Nephron progenitor cell (in vitro differentiated cells): ENCODE data around the gene SLC5A6.
A peak's percentile ranks its signal among the peaks of the same experiment; 100 is the strongest.

ENCODE experiments used
- DNase-seq: peaks from one replicate; pipeline ENCODE4 v3.0.0; 2021
- H3K27ac Mint-ChIP-seq: 2 replicates; pipeline ENCODE4 v1.8.0; 2021; ENCODE audit warnings: mild to moderate bottlenecking, moderate library complexity, mixed read lengths
- H3K27me3 Mint-ChIP-seq: 2 replicates; pipeline ENCODE4 v1.8.0; 2021; ENCODE audit warnings: mild to moderate bottlenecking, low read depth, mixed read lengths; ENCODE audit not compliant: poor library complexity
- H3K36me3 Mint-ChIP-seq: 2 replicates; pipeline ENCODE4 v1.8.0; 2021; ENCODE audit warnings: low read depth, mixed read lengths
- H3K4me1 Mint-ChIP-seq: 2 replicates; pipeline ENCODE4 v1.8.0; 2021; ENCODE audit warnings: mixed read lengths
- H3K4me3 Mint-ChIP-seq: 2 replicates; pipeline ENCODE4 v1.8.0; 2021; ENCODE audit warnings: mild to moderate bottlenecking, moderate library complexity, mixed read lengths
- H3K9me3 Mint-ChIP-seq: 2 replicates; pipeline ENCODE4 v1.8.0; 2021; ENCODE audit warnings: mild to moderate bottlenecking, moderate library complexity, mixed read lengths
- TF ChIP-seq, protein P1 (sequence below): fragments of 200-600 bp; sonication (generic); IDR thresholded peaks from 2 replicates; pipeline ENCODE4 v1.5.0; 2021; ENCODE audit warnings: antibody characterized with exemption

Gene SLC5A6

DNA sequence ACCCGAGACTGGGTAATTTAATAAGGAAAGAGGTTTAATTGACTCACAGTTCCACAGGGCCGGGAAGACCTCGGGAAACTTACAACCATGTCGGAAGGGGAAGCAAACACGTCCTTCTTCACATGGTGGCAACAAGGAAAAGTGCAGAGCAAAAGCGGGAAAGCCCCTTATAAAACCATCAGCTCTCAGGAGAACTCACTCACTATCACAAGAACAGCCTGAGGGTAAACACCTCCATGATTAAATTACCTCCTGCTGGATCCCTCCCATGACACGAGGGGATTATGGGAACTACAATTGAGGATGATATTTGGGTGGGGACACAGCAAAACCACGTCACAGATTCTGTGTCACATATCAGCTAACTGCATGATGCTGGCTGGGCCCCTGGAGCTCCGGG is 51.9 kb downstream of the SLC5A6 start:
- H3K36me3 Mint-ChIP-seq: no peaks in the 10 kb centered on the region
- peaks cover 20% of the 10 kb centered on the region for H3K4me1 Mint-ChIP-seq
- DNase-seq: no peak
- no peaks in the 10 kb centered on the region for H3K9me3 Mint-ChIP-seq
- H3K27ac Mint-ChIP-seq: no peak overlapping the region
- H3K27me3 Mint-ChIP-seq: peaks cover 2% of the 10 kb centered on the region
- TF ChIP-seq, protein P1, sequence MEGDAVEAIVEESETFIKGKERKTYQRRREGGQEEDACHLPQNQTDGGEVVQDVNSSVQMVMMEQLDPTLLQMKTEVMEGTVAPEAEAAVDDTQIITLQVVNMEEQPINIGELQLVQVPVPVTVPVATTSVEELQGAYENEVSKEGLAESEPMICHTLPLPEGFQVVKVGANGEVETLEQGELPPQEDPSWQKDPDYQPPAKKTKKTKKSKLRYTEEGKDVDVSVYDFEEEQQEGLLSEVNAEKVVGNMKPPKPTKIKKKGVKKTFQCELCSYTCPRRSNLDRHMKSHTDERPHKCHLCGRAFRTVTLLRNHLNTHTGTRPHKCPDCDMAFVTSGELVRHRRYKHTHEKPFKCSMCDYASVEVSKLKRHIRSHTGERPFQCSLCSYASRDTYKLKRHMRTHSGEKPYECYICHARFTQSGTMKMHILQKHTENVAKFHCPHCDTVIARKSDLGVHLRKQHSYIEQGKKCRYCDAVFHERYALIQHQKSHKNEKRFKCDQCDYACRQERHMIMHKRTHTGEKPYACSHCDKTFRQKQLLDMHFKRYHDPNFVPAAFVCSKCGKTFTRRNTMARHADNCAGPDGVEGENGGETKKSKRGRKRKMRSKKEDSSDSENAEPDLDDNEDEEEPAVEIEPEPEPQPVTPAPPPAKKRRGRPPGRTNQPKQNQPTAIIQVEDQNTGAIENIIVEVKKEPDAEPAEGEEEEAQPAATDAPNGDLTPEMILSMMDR: no peak
- no peak overlapping the region for H3K4me3 Mint-ChIP-seq

GRCh38 chr2:27159271-27159670 is 52.8 kb downstream of the SLC5A6 start:
- Mint-ChIP-seq H3K27me3 (peaks cover 3% of the 10 kb centered on the region), H3K27ac (peak overlapping the region; percentile 25), H3K4me3 (no peak overlapping the region), H3K36me3 (no peaks in the 10 kb centered on the region), H3K9me3 (no peaks in the 10 kb centered on the region), H3K4me1 (peaks cover 29% of the 10 kb centered on the region)
- TF ChIP-seq, protein P1: no peak
- no peak for DNase-seq

DNA sequence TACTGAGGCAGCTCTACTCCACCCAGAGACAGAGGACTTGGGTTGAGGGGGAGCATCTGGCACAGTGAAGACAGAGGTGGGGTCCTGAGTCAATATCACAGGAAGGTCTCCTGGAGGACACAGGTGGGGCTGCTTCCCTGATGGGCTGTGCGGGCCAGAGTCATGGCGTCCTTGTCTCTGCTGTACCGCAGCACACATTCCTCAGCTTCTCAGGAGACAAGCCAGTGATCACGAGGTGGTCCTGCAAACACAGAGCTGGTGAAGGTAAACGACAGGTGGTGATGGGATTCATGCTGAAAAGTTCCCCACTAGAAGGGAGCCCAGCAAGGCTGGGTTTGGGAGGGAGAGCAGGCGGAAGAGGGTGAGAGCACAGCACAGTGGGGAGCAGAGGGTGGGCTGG is 53.6 kb downstream of the SLC5A6 start:
- no peaks in the 10 kb centered on the region for H3K9me3 Mint-ChIP-seq
- peaks cover 37% of the 10 kb centered on the region for H3K4me1 Mint-ChIP-seq
- H3K27ac Mint-ChIP-seq: no peak overlapping the region
- H3K4me3 Mint-ChIP-seq: no peak overlapping the region
- TF ChIP-seq, protein P1: no peak
- no peak for DNase-seq
- H3K27me3 Mint-ChIP-seq: peaks cover 3% of the 10 kb centered on the region
- no peaks in the 10 kb centered on the region for H3K36me3 Mint-ChIP-seq

DNA sequence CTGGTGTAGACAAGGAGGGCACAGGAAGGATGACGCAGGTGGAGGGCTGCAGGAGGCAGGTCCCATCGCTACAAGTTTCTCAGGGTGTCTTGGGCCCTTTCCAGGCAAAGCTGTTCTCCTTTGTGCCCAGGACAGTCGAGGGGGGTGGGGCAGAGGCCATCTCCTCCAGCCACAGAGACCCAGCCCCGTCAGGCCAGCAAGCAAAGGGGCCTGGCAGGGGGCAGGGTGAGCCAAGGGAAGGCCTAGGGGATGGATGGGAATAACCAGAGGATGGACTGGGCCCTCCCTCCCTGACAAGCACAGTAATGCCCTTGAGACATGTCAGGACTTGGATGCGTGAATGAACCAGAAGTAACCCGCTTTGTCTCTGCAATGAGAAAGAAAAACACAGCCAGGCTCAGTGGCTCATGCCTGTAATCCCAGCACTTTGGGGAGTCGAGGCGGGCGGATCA is 57.0 kb downstream of the SLC5A6 start:
- H3K4me3 Mint-ChIP-seq: no peak overlapping the region
- peaks cover 9% of the 10 kb centered on the region for H3K27me3 Mint-ChIP-seq
- H3K9me3 Mint-ChIP-seq: no peaks in the 10 kb centered on the region
- DNase-seq: no peak
- peak overlapping the region; percentile 88 for H3K27ac Mint-ChIP-seq
- peaks cover 42% of the 10 kb centered on the region for H3K4me1 Mint-ChIP-seq
- TF ChIP-seq, protein P1: no peak
- H3K36me3 Mint-ChIP-seq: no peaks in the 10 kb centered on the region

GRCh38 chr2:27154488-27154887 is 57.6 kb downstream of the SLC5A6 start:
- TF ChIP-seq, protein P1: no peak
- H3K27ac Mint-ChIP-seq: peak overlapping the region; percentile 88
- no peaks in the 10 kb centered on the region for H3K9me3 Mint-ChIP-seq
- H3K27me3 Mint-ChIP-seq: peaks cover 12% of the 10 kb centered on the region
- no peak overlapping the region for H3K4me3 Mint-ChIP-seq
- peaks cover 36% of the 10 kb centered on the region for H3K4me1 Mint-ChIP-seq
- DNase-seq: peak; percentile 37
- H3K36me3 Mint-ChIP-seq: no peaks in the 10 kb centered on the region

DNA sequence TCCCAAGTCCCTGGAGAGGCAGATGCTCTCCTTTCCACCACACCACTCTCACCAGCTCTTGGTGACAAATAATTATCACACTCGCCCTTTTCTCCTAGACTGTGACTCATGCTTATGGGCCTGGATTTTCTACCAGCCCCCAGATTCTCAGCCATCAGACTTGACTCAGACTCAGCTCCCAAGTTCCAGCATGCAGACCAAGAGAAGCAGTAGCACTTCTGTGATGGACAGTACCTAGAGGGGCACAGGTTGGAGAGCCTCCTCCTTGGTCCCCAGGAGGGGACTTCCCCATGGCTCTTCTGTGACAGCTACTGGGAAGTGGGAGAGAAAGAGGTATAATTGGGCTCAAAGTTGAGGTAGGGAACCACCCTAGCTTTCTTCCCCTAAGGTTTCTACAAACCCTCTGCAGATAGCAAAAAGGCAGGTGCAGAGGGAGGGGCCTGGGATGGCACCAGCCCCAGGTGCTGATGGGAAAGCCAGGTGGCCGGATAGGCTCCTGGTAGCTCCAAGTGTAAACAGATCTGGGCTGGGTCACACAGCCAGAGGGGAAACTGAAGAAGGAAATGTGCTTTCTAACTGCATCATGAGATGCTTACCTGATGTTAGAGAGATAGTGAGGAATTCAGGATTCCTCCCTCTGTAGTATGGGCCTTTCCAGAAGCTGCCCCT is 59.1 kb downstream of the SLC5A6 start:
- DNase-seq: no peak
- peaks cover 33% of the 10 kb centered on the region for H3K4me1 Mint-ChIP-seq
- peaks cover 15% of the 10 kb centered on the region for H3K27me3 Mint-ChIP-seq
- no peaks in the 10 kb centered on the region for H3K9me3 Mint-ChIP-seq
- TF ChIP-seq, protein P1: no peak
- no peak overlapping the region for H3K4me3 Mint-ChIP-seq
- no peaks in the 10 kb centered on the region for H3K36me3 Mint-ChIP-seq
- H3K27ac Mint-ChIP-seq: no peak overlapping the region
